ENCODE data around the gene RPS2. TPM values are rescaled to one million over a fixed set of nuclear protein-coding genes. Genes with fewer than 3 reads are reported as not detected.
"Not testable (repeated sequence)": the region's sequence is repeated elsewhere in the genome, so short reads cannot be mapped to it uniquely, and the experiment has no call there.

The RPS2 gene
- total RNA-seq, 1 experiment from 2014 or later, result 2,611 TPM

DNA sequence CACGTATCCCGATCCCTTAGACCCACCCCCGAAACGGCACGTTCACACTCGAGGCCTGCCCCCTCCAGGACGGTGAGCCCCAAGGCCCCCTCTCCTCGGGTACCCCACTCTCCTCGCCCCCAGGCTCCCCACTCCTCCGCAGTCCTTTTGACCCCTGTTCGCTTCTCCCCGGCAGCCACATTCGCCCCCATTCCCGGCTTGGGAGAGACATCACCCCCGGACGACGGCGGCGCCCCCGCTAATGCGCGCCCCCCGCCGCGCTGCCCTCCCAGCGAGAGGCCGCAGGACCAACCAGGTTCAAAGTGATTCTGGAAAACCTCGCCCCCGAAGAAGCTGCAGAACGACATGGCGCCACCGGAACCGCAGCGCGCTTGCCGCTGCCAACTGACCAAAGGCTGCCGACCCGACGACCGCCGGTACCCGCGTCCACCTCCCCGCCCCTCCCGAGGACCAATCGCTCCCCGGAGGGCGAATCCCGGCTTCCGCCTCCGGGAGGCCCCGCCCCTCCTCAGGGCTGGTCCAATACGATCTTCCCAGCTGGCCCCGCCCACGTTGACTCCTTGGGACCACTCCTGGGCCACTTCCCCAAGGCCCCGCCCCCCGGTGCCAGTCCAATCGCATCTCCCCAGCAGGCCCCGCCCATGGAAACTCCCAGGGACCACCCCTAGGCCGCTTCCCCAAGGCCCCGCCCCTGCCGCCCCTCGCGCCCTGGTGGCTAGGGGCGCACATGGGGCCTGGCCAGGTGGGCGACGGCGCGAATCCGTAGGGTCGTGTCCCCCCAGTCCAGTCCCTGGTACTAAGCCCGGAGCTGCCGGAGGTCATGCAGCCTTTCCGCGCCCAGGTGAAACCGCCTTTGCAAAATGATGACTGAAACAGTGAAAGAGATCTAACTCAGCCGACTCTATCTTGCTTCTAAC is 21.6 kb downstream of the RPS2 start, which contains the start of gene MSRB1:
Gene MSRB1 (minus strand): TSS at position 390 of the 917 bp plus-strand sequence. CDS start 43 bp downstream, at position 347.
- Histone ChIP-seq H3K9me3 (replicated peaks) (no peaks in the 10 kb centered on the region), H3K27ac (no peak within 1 kb of the TSS)

DNA sequence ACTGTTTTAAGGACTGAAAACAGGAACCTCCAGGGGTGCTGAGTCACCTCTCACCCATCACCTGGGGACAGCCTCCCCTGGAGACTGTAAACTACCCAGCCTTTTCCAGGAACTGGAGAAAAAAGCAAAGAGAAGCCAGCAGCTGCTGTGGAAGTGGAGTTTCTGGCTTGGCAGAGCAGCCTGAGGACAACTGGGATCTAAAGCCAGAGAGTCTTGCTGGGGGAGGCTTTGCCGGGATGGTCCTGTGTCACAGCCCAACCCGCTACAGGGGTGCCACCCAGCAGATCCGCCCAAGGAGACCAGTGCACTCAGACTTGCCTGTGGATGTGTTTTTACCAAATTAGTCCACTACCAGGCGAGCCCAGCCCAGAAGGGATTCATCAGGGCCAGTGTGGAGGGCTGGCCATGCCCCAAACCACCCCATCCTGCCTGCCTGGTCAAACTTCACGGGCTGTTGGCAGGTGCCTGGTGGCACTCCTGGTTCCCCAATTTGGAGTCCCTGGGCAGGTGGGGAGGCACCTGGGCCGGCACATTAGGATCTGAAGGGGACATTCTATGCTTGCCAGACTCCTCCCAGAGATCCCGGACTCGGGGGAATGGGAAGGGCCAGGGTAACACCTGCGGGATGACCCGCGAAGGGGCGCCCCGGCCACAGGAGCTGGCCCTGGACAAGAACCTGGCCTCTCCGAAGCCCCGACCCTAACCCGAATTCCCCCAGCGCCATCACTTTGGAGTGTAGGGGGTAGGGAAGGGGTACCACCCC is 22.4 kb downstream of the RPS2 start:
- H3K9me3 ChIP-seq (replicated peaks), result no peaks in the 10 kb centered on the region
- H3K4me1 ChIP-seq (replicated peaks), result peaks cover 14% of the 10 kb centered on the region
- H3K36me3 ChIP-seq, result peaks cover 19% of the 10 kb centered on the region
- H3K27me3 ChIP-seq (replicated peaks), result no peaks in the 10 kb centered on the region
- H3K4me3 ChIP-seq, result peak overlapping the region; percentile 64
- no peak overlapping the region for H3K27ac ChIP-seq
- DNase-seq (ENCODE audit: low read depth in 1 of 2, low spot score in 2 of 2), result no peak

More for the DNA sequence above, 21.6 kb downstream of the RPS2 start, which contains the start of gene MSRB1:
- Histone ChIP-seq H3K27me3 (replicated peaks) (no peaks in the 10 kb centered on the region), H3K36me3 (peaks cover 16% of the 10 kb centered on the region), H3K4me3 (peak within 1 kb of the TSS; percentile 64), H3K4me1 (replicated peaks) (peaks cover 14% of the 10 kb centered on the region)
- DNase-seq (ENCODE audit: low read depth in 1 of 2, low spot score in 2 of 2), result peak; percentile 95 to 100

DNA sequence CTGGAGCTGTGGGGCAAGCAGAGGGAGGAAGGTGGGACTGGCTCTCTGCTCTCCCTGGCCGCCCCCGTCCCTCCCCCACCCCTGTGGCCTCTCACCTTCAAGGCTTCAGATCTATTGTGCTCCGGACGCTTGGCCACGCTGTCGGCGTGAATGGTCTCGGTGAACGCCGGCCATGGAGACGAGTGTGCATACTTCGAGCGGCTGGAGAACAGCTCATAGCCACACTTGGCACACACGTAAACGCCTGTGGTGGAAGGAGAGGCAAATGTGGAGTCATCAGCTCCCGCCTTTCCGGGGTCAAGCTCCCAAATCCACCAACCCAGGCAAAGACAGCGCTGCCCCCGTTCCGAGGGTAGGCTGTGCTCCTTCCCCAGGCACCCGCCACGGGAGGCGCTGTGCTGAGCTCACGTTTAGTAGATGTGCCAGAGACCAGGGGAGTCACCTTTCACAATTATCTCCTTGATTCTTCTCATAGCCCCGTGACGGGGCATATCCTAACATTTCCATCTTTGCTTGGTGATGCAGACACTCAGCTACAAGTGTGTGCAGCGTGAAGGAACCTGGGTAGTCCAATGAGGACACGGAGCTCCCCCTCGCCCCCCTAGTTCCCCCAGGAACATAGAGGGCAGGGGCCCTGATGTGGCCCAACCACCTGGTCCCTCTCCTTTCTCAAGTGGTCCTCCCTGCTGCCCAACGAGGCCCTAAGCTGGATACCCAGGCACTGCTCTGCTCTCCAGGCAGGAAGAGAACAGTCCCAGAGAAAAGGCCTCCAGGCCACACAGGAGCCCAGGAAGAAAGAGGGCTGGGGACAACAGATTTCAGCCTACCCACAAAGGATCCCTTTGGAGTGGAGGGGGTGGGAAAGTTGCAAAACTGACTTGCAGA is 23.2 kb downstream of the RPS2 start:
- H3K4me3 ChIP-seq, result no peak overlapping the region
- no peak overlapping the region for H3K27ac ChIP-seq
- no peak for DNase-seq (ENCODE audit: low read depth in 1 of 2, low spot score in 2 of 2)

DNA sequence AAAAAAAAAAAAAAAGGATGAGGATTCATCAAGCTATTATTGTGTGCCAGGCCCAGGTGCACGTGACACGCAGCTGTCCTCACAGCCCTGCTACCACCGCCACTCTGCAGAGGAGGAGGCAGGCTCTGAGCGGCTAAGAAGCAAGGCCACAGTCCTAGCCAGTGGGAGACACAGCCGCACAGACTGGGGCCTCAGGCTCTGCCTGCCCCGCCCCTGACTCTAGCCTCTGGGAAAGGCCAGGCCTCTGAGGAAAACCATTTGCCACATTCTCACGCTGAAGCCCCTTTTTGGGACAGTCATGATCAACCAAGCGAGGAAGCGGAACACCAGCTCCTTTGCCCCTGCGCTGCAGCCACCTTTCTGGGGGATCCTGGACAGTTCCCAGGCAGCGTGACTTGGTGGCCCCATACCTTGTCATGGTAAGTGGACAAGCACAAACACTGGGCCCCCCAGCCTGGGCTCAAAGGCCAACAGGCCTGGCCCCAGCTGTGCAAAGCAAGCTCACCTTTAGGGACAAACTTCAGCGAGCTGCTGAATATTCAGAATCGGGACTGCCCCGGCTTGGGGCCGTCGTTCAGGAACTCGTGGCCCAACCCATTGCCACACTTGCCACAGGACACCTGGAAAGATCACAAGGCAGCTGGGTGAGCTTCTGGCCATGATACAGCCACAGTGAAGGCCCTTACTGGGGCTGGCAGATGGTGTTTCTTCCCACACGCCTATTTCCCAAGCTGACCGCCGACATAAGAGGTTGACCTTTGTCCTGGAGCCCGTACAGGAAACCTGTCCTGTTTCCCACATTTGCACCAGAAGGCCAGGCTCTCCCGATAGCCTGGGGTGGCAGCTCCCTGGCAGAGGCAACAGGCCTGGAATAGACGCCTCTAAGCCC is 24.1 kb downstream of the RPS2 start:
- H3K36me3 ChIP-seq, result peaks cover 19% of the 10 kb centered on the region
- H3K27ac ChIP-seq, result no peak overlapping the region
- H3K27me3 ChIP-seq (replicated peaks), result no peaks in the 10 kb centered on the region
- DNase-seq (ENCODE audit: low read depth in 1 of 2, low spot score in 2 of 2), result no peak
- H3K4me1 ChIP-seq (replicated peaks), result peaks cover 15% of the 10 kb centered on the region
- no peaks in the 10 kb centered on the region for H3K9me3 ChIP-seq (replicated peaks)
- no peak overlapping the region for H3K4me3 ChIP-seq

More for the DNA sequence above, 23.2 kb downstream of the RPS2 start:
- Histone ChIP-seq H3K9me3 (replicated peaks) (no peaks in the 10 kb centered on the region), H3K4me1 (replicated peaks) (peaks cover 14% of the 10 kb centered on the region), H3K27me3 (replicated peaks) (no peaks in the 10 kb centered on the region), H3K36me3 (peaks cover 19% of the 10 kb centered on the region)

DNA sequence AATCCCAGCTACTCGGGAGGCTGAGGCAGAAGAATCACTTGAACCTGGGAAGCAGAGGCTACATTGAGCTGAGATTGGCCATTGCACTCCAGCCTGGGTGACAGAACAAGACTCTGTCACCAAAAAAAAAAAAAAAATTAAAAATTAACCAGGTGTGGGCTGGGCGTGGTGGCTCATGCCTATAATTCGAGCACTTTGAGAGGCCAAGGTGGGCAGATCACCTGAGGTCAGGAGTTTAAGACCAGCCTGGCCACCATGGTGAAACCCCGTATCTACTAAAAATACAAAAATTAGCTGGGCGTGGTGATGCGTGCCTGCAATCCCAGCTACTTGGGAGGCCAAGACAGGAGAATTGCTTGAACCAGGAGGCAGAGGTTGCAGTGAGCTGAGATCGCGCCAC is 24.8 kb downstream of the RPS2 start:
- Histone ChIP-seq H3K4me1 (replicated peaks) (peaks cover 17% of the 10 kb centered on the region), H3K36me3 (peaks cover 19% of the 10 kb centered on the region)
- not testable (repeated sequence) for DNase-seq (ENCODE audit: low read depth in 1 of 2, low spot score in 2 of 2); H3K27me3 ChIP-seq (replicated peaks); H3K9me3 ChIP-seq (replicated peaks); H3K4me3 ChIP-seq; H3K27ac ChIP-seq

DNA sequence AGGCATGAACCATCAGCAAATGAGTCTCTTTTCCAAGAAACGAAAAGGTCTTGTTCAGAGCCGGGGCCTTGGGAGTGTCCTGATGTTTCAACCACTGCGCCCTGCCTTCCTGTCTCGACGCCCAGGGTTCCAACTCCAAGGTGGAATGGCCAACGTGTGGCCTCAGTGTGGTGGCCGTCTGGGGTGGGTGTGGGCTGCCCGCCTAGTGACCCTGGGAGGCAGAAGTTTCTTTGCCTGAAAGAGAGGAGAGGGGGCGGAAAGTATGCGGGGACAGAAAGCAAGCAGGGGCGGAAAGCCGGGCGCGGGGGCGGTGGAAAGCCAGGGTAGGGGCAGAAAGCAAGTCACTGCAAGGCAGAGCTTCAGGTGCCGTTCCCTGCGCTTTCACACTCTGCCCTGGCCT is 25.7 kb downstream of the RPS2 start:
- Histone ChIP-seq H3K4me1 (replicated peaks) (peaks cover 17% of the 10 kb centered on the region), H3K36me3 (peaks cover 19% of the 10 kb centered on the region), H3K9me3 (replicated peaks) (no peaks in the 10 kb centered on the region), H3K27ac (no peak overlapping the region), H3K4me3 (no peak overlapping the region), H3K27me3 (replicated peaks) (no peaks in the 10 kb centered on the region)
- DNase-seq (ENCODE audit: low read depth in 1 of 2, low spot score in 2 of 2), result no peak

DNA sequence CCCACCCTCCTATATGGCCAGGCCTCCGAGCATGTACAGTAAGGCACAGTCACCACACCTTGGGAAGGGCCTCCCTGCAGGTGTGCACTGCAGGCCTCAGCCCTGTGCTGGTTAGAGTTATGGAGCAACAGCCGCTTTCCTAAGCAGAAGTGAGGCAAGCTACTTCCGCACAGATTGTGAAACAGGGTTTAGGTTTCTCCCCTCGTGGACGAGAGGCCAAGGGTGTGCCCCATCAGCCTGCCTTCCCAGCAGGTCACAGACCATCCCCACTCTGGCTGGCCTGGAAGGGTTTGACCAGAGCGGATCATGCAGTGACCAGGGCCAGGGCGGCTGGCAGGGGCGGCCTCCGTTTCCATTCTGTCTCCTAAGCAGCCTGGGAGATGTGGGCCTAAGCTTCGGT is 26.3 kb downstream of the RPS2 start:
- Histone ChIP-seq H3K36me3 (peaks cover 19% of the 10 kb centered on the region), H3K27me3 (replicated peaks) (no peaks in the 10 kb centered on the region; the same call in 1 of the 2 replicates), H3K9me3 (replicated peaks) (no peaks in the 10 kb centered on the region), H3K4me1 (replicated peaks) (peaks cover 12% of the 10 kb centered on the region), H3K4me3 (no peak overlapping the region), H3K27ac (no peak overlapping the region)
- no peak for DNase-seq (ENCODE audit: low read depth in 1 of 2, low spot score in 2 of 2)

DNA sequence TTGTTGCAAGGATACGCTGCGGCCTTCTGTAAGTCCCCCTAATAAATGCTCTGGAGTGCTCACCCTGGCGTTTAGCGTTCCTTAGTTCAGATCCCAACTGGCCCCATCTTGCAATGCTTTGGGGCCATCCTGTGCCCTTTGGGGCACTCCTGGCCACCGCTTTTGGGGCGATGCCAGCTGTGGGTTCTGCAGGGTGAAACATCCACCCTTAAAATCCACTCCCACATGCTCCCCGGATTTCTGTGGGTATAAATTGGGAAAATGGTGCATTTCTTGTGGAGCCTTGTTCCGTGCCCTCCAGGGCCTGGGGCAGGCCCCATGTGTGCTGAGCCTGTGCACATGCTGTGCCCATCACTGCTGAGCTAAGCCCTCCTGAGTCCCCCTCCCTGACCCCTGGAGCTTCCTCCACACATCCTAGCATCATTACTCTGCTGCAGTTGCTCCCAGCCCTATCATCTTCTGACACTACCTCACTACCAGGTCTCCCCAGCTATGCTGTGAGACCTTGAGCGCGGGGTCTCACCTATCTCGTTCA is 27.6 kb downstream of the RPS2 start:
- no peaks in the 10 kb centered on the region; the same call in 1 of the 2 replicates for H3K27me3 ChIP-seq (replicated peaks)
- no peak overlapping the region for H3K27ac ChIP-seq
- no peak for DNase-seq (ENCODE audit: low read depth in 1 of 2, low spot score in 2 of 2)
- peaks cover 6% of the 10 kb centered on the region for H3K4me1 ChIP-seq (replicated peaks)
- H3K9me3 ChIP-seq (replicated peaks), result no peaks in the 10 kb centered on the region
- no peak overlapping the region for H3K4me3 ChIP-seq
- peaks cover 19% of the 10 kb centered on the region for H3K36me3 ChIP-seq

DNA sequence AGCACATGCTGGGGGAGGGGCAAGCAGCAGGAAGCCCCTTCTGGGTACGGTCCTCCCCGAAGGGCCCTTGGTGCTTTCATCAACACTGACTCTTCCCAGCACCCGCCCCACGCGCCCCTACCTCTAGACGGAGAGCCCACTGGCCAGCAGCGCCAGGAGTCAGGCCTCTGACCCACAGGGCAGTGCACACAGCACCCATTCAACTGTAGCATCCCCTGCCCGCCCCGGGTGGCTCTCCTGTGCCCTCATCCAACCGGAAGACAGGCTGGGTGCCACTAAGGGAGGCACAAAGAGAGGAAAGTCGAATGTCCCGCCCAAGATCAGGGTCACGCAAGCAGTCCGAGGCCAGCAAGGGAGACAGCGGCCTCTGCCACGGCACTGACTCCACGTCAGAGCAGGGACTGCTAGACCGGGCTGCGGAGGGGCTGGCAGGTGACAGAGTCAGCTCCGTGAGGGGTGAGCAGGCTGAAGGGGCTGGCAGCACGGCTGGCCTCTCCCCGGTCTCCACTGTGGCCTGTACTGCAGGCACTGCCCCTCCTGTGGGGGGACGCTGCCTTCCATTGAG is 31.4 kb downstream of the RPS2 start:
- Histone ChIP-seq H3K4me3 (no peak overlapping the region), H3K4me1 (replicated peaks) (peaks cover 10% of the 10 kb centered on the region), H3K27ac (no peak overlapping the region), H3K9me3 (replicated peaks) (no peaks in the 10 kb centered on the region), H3K36me3 (peaks cover 2% of the 10 kb centered on the region; the same call in 1 of the 2 replicates), H3K27me3 (replicated peaks) (no peaks in the 10 kb centered on the region; the same call in 1 of the 2 replicates)
- DNase-seq (ENCODE audit: low read depth in 1 of 2, low spot score in 2 of 2), result no peak

DNA sequence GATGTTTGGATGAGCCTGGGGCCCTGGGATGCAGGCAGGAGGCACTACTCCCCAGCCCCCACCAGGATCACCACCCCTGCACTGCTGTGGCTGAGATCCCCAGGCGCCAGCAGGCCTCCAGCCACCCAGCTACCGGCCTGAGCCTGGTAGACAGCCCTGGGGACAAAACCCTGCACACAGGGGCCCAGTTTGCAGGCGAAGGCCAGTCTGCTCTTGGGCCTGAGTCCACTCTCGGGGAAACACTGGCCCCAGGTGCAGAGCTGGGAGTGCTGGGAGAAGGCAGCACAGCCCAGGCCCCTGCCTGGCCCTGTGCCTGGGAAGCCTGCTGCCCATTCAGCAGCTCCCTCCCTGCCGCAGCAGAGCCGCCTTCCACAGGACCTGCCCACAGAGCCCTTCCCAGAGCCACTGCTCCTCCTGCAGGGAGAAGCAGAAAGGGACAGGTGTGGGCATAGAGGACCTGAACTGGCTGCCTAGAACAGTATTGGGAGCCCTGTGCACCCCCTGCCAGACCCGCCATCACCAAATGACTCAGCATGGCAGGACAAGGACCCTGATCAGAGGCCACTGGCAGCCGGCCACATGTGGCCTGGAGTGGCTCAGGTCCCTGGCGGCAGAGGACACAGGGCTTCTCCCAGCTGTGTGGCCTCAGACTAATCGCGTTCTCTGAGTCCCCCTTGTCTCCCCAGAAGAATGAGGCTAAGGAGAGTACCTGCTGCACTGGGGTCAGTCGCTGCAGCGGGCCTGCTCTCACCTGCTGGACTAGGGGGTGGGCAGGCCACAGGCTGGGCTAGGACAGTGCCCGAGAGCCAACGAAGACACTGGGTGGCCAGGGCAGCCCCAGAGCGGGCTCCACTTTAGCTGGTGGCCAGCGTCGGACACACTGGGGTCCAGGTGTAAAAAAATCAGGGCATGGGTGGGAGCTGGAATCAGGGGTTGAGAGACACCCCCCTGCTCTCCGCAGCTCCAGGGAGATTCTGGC is 32.3 kb downstream of the RPS2 start:
- Histone ChIP-seq H3K27me3 (replicated peaks) (no peaks in the 10 kb centered on the region; the same call in 1 of the 2 replicates), H3K9me3 (replicated peaks) (no peaks in the 10 kb centered on the region), H3K36me3 (no peaks in the 10 kb centered on the region), H3K27ac (no peak overlapping the region), H3K4me3 (no peak overlapping the region), H3K4me1 (replicated peaks) (peaks cover 10% of the 10 kb centered on the region)
- no peak for DNase-seq (ENCODE audit: low read depth in 1 of 2, low spot score in 2 of 2)

DNA sequence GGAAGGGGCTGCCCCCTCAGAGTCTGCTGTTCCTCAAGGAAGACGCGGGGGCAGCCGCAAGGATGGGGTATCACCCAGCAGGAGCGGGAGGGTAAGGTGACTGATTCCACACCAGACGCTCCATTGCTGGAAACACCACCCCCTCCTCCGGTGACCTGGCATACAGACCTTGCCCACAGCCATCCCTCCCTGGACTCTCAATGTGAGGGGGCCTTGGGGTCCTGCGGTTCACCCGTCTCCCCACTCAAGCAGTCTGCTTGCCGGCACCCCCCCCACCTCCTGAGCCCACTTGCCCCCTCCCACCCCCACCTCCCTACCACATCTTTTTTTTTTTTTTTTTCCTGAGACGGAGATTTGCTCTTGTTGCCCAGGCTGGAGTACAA is 34.3 kb downstream of the RPS2 start:
- H3K27me3 ChIP-seq (replicated peaks), result no peaks in the 10 kb centered on the region; the same call in 1 of the 2 replicates
- H3K27ac ChIP-seq, result no peak overlapping the region
- H3K4me1 ChIP-seq (replicated peaks), result peaks cover 8% of the 10 kb centered on the region
- H3K9me3 ChIP-seq (replicated peaks), result no peaks in the 10 kb centered on the region
- no peak overlapping the region for H3K4me3 ChIP-seq
- no peak for DNase-seq (ENCODE audit: low read depth in 1 of 2, low spot score in 2 of 2)
- H3K36me3 ChIP-seq, result no peaks in the 10 kb centered on the region
